GM12872 (cell line): ENCODE data around the gene C2orf69.

Source experiments
- TF ChIP-seq, protein P1 (sequence below): IDR thresholded peaks from 3 replicates; pipeline ENCODE4 v1.5.1; 2011; ENCODE audit warnings: low read depth, mild to moderate bottlenecking, low read length, moderate library complexity; ENCODE audit not compliant: insufficient read depth

C2orf69 gene

DNA sequence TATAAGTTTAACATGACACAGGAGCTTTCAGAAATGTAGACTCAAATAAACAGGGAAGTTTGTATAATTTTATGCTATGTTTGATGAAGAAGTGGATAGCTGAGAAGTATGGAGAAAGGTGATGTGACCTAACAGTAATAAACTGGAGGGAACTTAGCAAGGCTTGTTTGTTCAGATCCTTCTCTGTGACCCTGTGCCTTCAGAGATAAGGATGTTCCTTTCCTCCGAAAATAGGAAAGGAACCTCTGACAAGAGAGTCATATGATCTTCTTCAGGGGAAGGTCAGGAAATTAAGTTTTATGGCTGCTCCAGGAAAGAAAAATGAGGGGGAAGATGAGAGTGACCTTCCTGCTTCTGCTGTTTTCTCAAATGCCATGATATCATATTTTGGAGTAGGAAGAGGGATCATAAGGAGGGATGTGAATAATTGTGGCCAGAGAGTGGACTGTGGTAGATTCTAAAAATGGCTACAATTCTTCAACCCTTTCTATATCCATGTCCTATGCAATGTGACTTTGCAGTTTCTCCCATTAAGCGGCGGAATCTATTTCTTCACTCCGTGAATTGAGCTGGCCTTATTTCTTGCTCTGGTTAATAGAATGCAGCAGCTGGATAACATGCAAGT lies 8.5 kb upstream of the C2orf69 start:
- TF ChIP-seq, protein P1, sequence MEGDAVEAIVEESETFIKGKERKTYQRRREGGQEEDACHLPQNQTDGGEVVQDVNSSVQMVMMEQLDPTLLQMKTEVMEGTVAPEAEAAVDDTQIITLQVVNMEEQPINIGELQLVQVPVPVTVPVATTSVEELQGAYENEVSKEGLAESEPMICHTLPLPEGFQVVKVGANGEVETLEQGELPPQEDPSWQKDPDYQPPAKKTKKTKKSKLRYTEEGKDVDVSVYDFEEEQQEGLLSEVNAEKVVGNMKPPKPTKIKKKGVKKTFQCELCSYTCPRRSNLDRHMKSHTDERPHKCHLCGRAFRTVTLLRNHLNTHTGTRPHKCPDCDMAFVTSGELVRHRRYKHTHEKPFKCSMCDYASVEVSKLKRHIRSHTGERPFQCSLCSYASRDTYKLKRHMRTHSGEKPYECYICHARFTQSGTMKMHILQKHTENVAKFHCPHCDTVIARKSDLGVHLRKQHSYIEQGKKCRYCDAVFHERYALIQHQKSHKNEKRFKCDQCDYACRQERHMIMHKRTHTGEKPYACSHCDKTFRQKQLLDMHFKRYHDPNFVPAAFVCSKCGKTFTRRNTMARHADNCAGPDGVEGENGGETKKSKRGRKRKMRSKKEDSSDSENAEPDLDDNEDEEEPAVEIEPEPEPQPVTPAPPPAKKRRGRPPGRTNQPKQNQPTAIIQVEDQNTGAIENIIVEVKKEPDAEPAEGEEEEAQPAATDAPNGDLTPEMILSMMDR = no peak

DNA sequence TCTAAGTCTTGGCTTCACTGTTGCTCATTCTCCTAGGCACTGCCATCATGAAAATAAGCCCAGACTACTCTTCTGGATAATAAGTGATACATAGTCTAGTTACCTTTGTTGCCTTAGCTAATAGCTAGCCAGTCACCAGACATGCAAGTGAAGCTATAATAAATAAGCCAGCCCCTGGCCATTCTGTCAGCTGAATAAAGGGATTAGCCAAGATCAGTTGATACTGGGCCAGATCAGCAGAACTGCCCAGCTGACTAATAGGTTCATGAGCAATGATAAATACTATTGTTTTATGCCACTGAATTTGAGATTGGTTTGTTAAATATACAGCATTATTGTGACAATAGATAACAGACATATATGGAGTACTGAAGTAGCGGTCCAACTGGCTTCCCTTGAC lies 8.0 kb upstream of the C2orf69 start:
- TF ChIP-seq, protein P1 = no peak

DNA sequence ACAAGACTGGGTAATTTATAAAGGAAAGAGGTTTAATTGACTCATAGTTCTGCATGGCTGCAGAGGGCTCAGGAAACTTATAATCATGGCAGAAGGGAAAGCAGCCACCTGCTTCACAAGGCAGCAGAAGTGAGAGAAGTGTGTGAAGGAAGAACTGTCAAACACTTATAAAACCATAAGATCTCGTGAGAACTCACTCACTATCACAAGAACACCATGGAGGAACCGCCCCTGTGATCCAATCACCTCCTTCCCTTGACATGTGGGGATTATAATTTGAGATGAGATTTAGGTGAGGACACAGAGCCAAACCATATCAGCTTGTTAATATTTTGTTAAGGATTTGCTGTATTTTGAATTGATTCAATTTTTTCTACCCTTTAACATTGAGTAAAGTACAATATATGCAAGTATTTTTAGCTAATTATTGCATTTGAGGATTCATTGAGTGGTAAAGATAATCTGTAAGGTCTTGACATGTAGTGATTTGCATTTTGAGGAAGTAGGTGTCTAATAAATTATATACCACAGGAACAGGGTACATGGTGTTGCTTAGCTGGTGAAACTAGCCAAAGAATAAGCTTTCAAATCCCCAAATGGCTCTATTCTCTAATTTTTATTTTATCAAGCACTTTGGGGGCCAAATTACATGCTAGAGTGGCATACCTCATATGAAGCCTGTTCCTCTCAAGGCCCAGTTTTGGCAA lies 3.9 kb upstream of the C2orf69 start:
- TF ChIP-seq, protein P1 = no peak

DNA sequence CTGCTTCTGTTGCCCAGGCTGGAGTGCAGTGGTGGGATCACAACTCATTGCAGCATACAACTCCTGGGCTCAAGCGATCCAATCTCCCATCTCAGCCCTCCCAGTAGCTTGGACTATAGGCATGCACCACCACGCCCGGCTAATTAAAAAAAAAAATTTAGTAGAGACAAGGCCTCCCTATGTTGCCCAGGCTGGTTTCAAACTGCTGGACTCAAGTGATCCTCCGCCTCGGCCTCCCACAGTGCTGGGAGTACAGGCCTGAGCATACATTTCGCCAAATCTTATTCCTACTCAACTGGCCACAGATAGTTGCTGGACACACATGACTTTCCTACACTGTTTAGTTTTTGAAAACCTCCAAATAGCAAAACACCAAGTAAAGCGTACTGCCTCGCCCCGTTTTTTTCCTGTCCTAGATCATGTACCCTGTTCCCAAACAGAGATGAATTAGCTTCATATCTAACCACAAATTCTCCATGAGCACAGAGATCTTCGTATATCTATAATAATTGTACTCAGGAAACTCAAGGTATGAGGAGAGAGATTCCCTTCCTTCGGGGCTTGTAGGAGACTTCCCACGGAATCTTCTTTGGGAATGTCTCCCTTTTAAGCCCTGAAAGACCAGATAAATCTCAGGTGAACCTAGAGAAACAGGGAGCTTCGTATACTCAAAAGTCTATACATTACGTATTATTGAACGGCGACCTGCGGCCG lies 598 bp upstream of the C2orf69 start:
- TF ChIP-seq, protein P1 = no peak

DNA sequence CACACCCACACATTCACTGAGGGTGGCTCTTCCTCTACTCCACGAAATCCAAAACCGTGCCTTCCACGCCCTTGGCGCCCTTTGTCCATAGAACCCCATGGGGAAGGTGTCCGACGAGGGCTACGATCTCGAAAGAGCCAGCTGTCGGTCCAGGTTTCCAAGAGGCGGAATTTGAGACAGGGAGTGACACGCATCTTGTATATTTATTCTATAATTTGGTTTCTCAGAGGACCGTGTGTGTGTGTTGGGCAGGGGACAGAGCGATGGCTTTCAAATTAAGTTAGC lies 726 bp downstream of the C2orf69 start:
- TF ChIP-seq, protein P1 = no peak

DNA sequence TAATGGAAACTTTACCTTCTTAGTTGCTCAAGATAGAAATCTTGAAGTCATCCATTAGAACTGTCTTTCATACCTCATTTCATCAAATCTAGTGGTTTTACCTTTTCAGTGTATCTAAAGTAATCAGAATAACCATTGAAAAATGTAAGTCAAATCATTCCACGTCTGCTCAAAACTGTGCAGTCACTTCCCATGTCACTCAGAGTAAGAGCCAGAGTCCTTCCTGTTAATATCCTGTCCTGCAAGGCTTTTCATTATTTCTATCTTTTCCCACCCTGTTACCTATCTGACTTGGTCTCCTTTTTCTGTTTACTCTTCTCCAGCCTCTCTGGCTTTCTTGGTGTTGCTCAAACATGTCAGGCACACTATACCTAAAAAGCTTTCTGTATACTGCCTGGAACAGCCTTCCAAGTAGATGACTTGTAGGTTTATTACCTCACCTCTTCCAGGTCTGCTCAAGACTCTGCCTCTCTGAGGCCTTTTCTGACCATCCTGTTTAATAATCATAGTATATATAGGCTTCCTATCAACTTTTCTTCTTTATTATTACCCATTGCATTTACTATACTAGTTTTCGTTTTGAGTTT lies 3.4 kb downstream of the C2orf69 start:
- TF ChIP-seq, protein P1 = no peak

DNA sequence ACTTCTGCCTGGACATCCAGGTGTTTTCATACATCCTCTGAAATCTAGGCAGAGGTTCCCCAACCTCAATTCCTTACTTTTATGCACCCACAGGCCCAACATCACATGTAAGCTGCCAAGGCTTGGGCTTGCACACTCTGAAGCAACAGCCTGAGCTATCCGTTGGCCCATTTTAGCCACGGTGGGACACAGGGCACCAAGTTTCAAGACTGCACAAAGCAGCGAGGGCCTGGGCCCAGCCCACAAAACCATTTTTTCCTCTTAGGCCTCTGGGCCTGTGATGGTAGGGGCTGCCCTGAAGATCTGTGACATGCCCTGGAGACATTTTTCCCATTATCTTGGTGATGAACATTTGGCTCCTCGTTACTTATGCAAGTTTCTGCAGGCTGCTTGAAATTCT lies 5.9 kb downstream of the C2orf69 start:
- TF ChIP-seq, protein P1 = no peak
